Measurements from ENCODE around the gene BTLA.

DNA sequence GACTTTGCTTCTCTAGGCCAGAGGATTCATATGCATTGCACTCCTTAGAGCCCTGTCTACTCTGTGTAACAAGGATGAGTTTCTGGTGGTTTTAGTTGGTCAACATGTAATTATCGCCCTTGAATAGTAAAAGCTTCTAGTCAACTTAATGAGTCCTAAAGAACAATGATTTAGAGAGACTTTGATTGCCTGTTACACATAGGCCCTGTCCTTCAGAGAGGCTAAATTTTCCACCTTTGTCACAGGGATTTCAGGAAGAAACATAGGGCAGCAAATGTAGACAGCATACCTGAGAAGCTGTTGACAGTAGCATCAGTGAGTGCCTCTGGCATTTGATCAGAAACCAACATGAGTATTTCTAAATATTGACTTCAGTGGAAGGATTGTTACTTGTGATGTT, 7.1 kb downstream of the BTLA start:
- no peak for TF ChIP-seq POLR2AphosphoS5 (IDR thresholded peaks at IDR 0.05)
- no peak for TF ChIP-seq POLR2A (IDR thresholded peaks at IDR 0.05)
- TF ChIP-seq, protein P1, sequence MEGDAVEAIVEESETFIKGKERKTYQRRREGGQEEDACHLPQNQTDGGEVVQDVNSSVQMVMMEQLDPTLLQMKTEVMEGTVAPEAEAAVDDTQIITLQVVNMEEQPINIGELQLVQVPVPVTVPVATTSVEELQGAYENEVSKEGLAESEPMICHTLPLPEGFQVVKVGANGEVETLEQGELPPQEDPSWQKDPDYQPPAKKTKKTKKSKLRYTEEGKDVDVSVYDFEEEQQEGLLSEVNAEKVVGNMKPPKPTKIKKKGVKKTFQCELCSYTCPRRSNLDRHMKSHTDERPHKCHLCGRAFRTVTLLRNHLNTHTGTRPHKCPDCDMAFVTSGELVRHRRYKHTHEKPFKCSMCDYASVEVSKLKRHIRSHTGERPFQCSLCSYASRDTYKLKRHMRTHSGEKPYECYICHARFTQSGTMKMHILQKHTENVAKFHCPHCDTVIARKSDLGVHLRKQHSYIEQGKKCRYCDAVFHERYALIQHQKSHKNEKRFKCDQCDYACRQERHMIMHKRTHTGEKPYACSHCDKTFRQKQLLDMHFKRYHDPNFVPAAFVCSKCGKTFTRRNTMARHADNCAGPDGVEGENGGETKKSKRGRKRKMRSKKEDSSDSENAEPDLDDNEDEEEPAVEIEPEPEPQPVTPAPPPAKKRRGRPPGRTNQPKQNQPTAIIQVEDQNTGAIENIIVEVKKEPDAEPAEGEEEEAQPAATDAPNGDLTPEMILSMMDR (IDR thresholded peaks at IDR 0.05) = no peak

All from suprapubic skin (tissue), 4 donors.